H1 (cell line): ENCODE measurements around the gene MRPL34. TPM values are rescaled to one million over a fixed set of nuclear protein-coding genes. Genes with fewer than 3 reads are reported as not detected.
A peak's percentile ranks its signal among the peaks of the same experiment; 100 is the strongest.

ENCODE experiments used
- BCL11A ChIP-seq, 2 experiments: IDR thresholded peaks; one replicate each; pipeline ENCODE4 v1.6.1; 2011; ENCODE audit warnings: low read depth in 2 of 2, low read length in 2 of 2, mild to moderate bottlenecking in 2 of 2
- FOSL1 ChIP-seq: IDR thresholded peaks from 2 replicates; pipeline ENCODE4 v1.6.1; 2011; ENCODE audit warnings: mild to moderate bottlenecking, low read depth, low read length, moderate library complexity; ENCODE audit not compliant: insufficient read depth
- GABPA ChIP-seq: IDR thresholded peaks from 2 replicates; pipeline ENCODE4 v1.6.1; 2011; ENCODE audit warnings: mild to moderate bottlenecking, low read length, moderate library complexity, borderline replicate concordance; ENCODE audit not compliant: insufficient read depth
- GTF2F1 ChIP-seq: IDR thresholded peaks from 2 replicates; pipeline ENCODE4 v1.6.1; 2012; ENCODE audit warnings: low read depth, low read length, improper control_type of control experiment, borderline replicate concordance
- JUN ChIP-seq: IDR thresholded peaks from 2 replicates; pipeline ENCODE4 v1.6.1; 2011; ENCODE audit warnings: low read depth, mild to moderate bottlenecking, improper control_type of control experiment, low read length
- MAFK ChIP-seq: IDR thresholded peaks from 2 replicates; pipeline ENCODE4 v1.6.1; 2012; ENCODE audit warnings: low read depth, mild to moderate bottlenecking, improper control_type of control experiment, low read length
- POU5F1 ChIP-seq: IDR thresholded peaks from 2 replicates; pipeline ENCODE4 v1.6.1; 2011; ENCODE audit warnings: low read depth, mild to moderate bottlenecking, low read length, moderate library complexity
- RBBP5 ChIP-seq: IDR thresholded peaks from 2 replicates; pipeline ENCODE4 v1.7.1; 2012; ENCODE audit warnings: low read depth, mild to moderate bottlenecking, inconsistent platforms, low read length, moderate library complexity, borderline replicate concordance
- RNF2 ChIP-seq: fragments of 200-900, 300-1000 bp; sonication (generic); IDR thresholded peaks from 2 replicates; pipeline ENCODE4 v1.7.1; 2016; ENCODE audit warnings: borderline replicate concordance, low read depth, mild to moderate bottlenecking, antibody characterized with exemption, low read length; ENCODE audit not compliant: poor library complexity, severe bottlenecking; ENCODE audit errors: missing control alignments
- SIRT6 ChIP-seq: IDR thresholded peaks from one replicate; pipeline ENCODE4 v1.7.1; 2012; ENCODE audit warnings: low read length, inconsistent platforms
- SP2 ChIP-seq: IDR thresholded peaks from 2 replicates; pipeline ENCODE4 v1.6.1; 2012; ENCODE audit warnings: mild to moderate bottlenecking, low read length, inconsistent platforms
- SP4 ChIP-seq: IDR thresholded peaks from 2 replicates; pipeline ENCODE4 v1.6.1; 2012; ENCODE audit warnings: low read length, inconsistent platforms
- SRF ChIP-seq: IDR thresholded peaks from 2 replicates; pipeline ENCODE4 v1.6.1; 2011; ENCODE audit warnings: mild to moderate bottlenecking, low read depth, low read length, moderate library complexity
- USF2 ChIP-seq: IDR thresholded peaks from 2 replicates; pipeline ENCODE4 v1.6.1; 2011; ENCODE audit warnings: low read length, improper control_type of control experiment
- polyA plus RNA-seq, 7 experiments: library from polyadenylated mRNA; depleted of rRNA in 3 of 7; stranded (reverse) in 5 of 7; unstranded in 2 of 7; fragments of >200 nt in 5 of 7; fragments of 200-250 nt in 2 of 7; gene quantifications; 1 replicate in 5 of 7; 2 replicates in 1 of 7; 4 replicates in 1 of 7; pipeline versions ENCODE4 v1.2.1 to v1.2.3, GENCODE V29; 2011 to 2013; ENCODE audit warnings: missing spikeins in 2 of 7, mixed read lengths in 2 of 7
- total RNA-seq: library from RNA; stranded (reverse); fragmentation: NEBNext Ultra II Directional; extraction: Animal tissue kit (Norgen Biotek cat#: 25700); gene quantifications from 2 replicates; pipeline ENCODE4 v1.2.1, GENCODE V29; 2021

Gene MRPL34
- total and polyA plus RNA-seq, 2 of the 8 experiments (the other 6 are each of a cell fraction or from before 2014, with no cell fraction given), result 91.9 to 99.6 TPM

GRCh38 chr19:17266975-17267788 lies 38.5 kb upstream of the MRPL34 start, which contains the start of gene BABAM1 (continued):
- TF ChIP-seq SP4 (no peak), MAFK (no peak), JUN (no peak), GABPA (peak; percentile 91), POU5F1 (no peak), SIRT6 (no peak), USF2 (no peak), SP2 (peak; percentile 44; the same call in 1 of the 2 replicates), GTF2F1 (no peak), RBBP5 (no peak), BCL11A (IDR thresholded peaks at IDR 0.05; ENCODE audit: low read depth in 2 of 2, low read length in 2 of 2) (no peak), SRF (peak; percentile 35; the same call in 1 of the 2 replicates), RNF2 (no peak), FOSL1 (no peak)
- TF ChIP-seq, all 59 proteins: peak for 19
